ENCODE measurements around the gene MAML3.

DNA sequence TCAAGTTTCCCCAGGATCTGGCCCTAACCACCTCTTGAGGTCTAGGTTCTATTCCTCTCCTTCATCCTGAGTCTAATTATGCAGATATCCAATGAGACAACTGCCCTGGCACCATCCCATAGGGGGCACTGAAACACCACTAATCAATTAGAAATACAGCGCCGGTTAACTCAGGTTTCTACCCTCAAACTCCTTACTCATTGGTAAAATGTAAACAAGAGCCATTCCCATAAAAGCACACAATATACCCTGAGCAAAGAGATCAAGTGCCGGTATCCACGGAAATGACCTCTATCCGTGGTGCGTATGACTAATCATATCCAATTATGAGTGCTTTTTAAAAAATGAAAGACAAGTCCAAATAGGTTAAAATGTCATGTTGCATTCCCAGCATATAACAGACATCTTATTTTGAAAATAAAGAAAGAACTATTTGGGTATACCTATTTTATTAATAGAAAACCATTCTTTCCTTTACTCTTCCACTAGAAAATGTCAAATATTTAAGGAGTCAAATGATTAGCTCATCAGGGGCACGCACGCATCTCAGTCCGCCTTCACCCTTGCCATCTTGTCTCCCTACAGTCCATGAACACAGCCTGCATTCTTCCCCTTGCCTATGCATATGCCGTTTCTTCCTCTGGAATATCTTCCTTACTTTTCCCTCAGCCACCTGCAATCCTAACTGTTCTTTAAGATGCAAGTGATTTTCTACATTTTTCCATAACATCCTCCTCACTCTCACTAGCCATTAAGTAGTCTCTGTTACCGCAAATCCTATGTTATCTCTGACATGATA, 141.1 kb downstream of the MAML3 start:
- TF ChIP-seq CTCF (IDR thresholded peaks at IDR 0.05): peak; percentile 46 to 83 (median 65)
- TF ChIP-seq POLR2AphosphoS5 (IDR thresholded peaks at IDR 0.05): peak in 1 of 3 donors; percentile 32
- TF ChIP-seq POLR2A (IDR thresholded peaks at IDR 0.05): no peak
- no peak for TF ChIP-seq EP300 (IDR thresholded peaks at IDR 0.05; ENCODE audit: low read depth)

Data from transverse colon (tissue), 4 donors.